Keratinocyte (primary cell): ENCODE measurements around the gene LRRC8D. TPM values are rescaled to one million over a fixed set of nuclear protein-coding genes. Genes with fewer than 3 reads are reported as not detected.

Experiments used
- DNase-seq: peaks from one replicate; pipeline ENCODE4 v3.0.0-alpha.2; 2011; ENCODE audit warnings: low read depth, missing footprints, low spot score
- FAIRE-seq: peaks from 2 replicates; lab custom pipeline; 2011; peaks lifted over from hg19 to GRCh38; lab: Jason Lieb, UNC
- H2AFZ ChIP-seq: 2 replicates; pipeline ENCODE4 v1.6.0; 2012; ENCODE audit warnings: low read length, control low read depth, inconsistent platforms; ENCODE audit not compliant: control insufficient read depth
- H3K27ac ChIP-seq: 2 replicates; pipeline ENCODE4 v1.5.1; 2011; ENCODE audit warnings: low read length; ENCODE audit not compliant: control insufficient read depth, insufficient read depth
- H3K27me3 ChIP-seq: 3 replicates; pipeline ENCODE4 v1.6.0; 2011; ENCODE audit warnings: low read length; ENCODE audit not compliant: control insufficient read depth, insufficient read depth; ENCODE audit errors: extremely low read depth
- H3K36me3 ChIP-seq, 2 experiments: 2 replicates in 1 of 2; 3 replicates in 1 of 2; pipeline ENCODE4 v1.5.1; 2011; ENCODE audit warnings: low read length in 2 of 2, mild to moderate bottlenecking in 1 of 2; ENCODE audit not compliant: control insufficient read depth in 2 of 2, insufficient read depth in 2 of 2; ENCODE audit errors: extremely low read depth in 1 of 2
- H3K4me1 ChIP-seq: 3 replicates; pipeline ENCODE4 v1.5.1; 2011; ENCODE audit warnings: low read length; ENCODE audit not compliant: control insufficient read depth, insufficient read depth; ENCODE audit errors: extremely low read depth
- H3K4me2 ChIP-seq: 3 replicates; pipeline ENCODE4 v1.6.0; 2011; ENCODE audit warnings: low read depth, low read length; ENCODE audit not compliant: control insufficient read depth, insufficient read depth; ENCODE audit errors: extremely low read depth
- H3K4me3 ChIP-seq, 3 experiments: fragments of 200-600 bp in 1 of 3; sonication (generic) in 1 of 3; 2 replicates in 2 of 3; 3 replicates in 1 of 3; pipeline ENCODE4 v1.5.1; 2011 to 2016; ENCODE audit warnings: low read length in 3 of 3, mild to moderate bottlenecking in 3 of 3, control low read depth in 2 of 3, inconsistent platforms in 1 of 3, low read depth in 1 of 3, mixed read lengths in 1 of 3, mixed run types in 1 of 3, moderate library complexity in 1 of 3; ENCODE audit not compliant: control insufficient read depth in 2 of 3, insufficient read depth in 2 of 3; ENCODE audit errors: extremely low read depth in 1 of 3
- H3K79me2 ChIP-seq: 2 replicates; pipeline ENCODE4 v1.6.0; 2012; ENCODE audit warnings: low read length; ENCODE audit not compliant: control insufficient read depth, insufficient read depth
- H3K9ac ChIP-seq: 3 replicates; pipeline ENCODE4 v1.6.0; 2011; ENCODE audit warnings: low read length; ENCODE audit not compliant: control insufficient read depth, insufficient read depth; ENCODE audit errors: extremely low read depth
- H3K9me1 ChIP-seq: 3 replicates; pipeline ENCODE4 v1.6.0; 2011; ENCODE audit warnings: low read length; ENCODE audit not compliant: control insufficient read depth, insufficient read depth; ENCODE audit errors: extremely low read depth
- H3K9me3 ChIP-seq: 2 replicates; pipeline ENCODE4 v1.5.1; 2012; ENCODE audit warnings: low read depth, low read length; ENCODE audit not compliant: control insufficient read depth
- H4K20me1 ChIP-seq: 3 replicates; pipeline ENCODE4 v1.6.0; 2011; ENCODE audit warnings: low read length; ENCODE audit not compliant: control insufficient read depth, insufficient read depth; ENCODE audit errors: extremely low read depth
- CTCF ChIP-seq, 3 experiments: IDR thresholded peaks in 1 of 3; conservative IDR thresholded peaks in 1 of 3; optimal IDR thresholded peaks in 1 of 3; 2 replicates in 2 of 3; 3 replicates in 1 of 3; pipeline versions ENCODE3 to v1.5.1; 2011; ENCODE audit warnings: low read length in 3 of 3, mild to moderate bottlenecking in 3 of 3, moderate library complexity in 2 of 3, control low read depth in 1 of 3, inconsistent platforms in 1 of 3; ENCODE audit not compliant: insufficient read depth in 2 of 3; ENCODE audit errors: extremely low read depth in 1 of 3
- EZH2 ChIP-seq: IDR thresholded peaks from one replicate; pipeline ENCODE4 v1.6.1; 2012; ENCODE audit warnings: inconsistent platforms, mild to moderate bottlenecking, low read length, moderate library complexity
- dilution Hi-C: fragments of 300-500 bp; cut with MboI; formaldehyde crosslinking; loops from one replicate; pipeline ENCODE4 v1.7.0; 2020; ENCODE audit warnings: low sequenced_read_pairs; ENCODE audit not compliant: extremely low pct_ligation_motif_present
- polyA plus RNA-seq, 5 experiments: library from polyadenylated mRNA; depleted of rRNA in 3 of 5; stranded (reverse) in 3 of 5; stranded (forward) in 1 of 5; unstranded in 1 of 5; fragments of >200 nt; gene quantifications; 1 replicate in 1 of 5; 2 replicates in 3 of 5; 3 replicates in 1 of 5; pipeline versions ENCODE4 v1.2.1 to v1.2.3, GENCODE V29; 2011 to 2012; ENCODE audit warnings: missing spikeins in 2 of 5, low read depth in 1 of 5, low replicate concordance in 1 of 5

LRRC8D gene
- polyA plus RNA-seq, 1 donor (not counting 4 experiments of a cell fraction or from before 2014, with no cell fraction given): 54.7 TPM

GRCh38 chr1:89889323-89889615 lies 68.4 kb downstream of the LRRC8D start:
- no peaks in the 10 kb centered on the region for H3K9me3 ChIP-seq
- peaks cover 57% of the 10 kb centered on the region for H3K4me1 ChIP-seq
- DNase-seq (no peak), FAIRE-seq (no peak)
- no peaks in the 10 kb centered on the region for H3K27me3 ChIP-seq
- H3K9me1 ChIP-seq: no peaks in the 10 kb centered on the region
- H3K9ac ChIP-seq: no peak overlapping the region
- no peak overlapping the region for H3K4me2 ChIP-seq
- H2AFZ ChIP-seq: no peak overlapping the region
- TF ChIP-seq EZH2: no peak
- dilution Hi-C loops: no loop called here
- no peaks in the 10 kb centered on the region for H3K36me3 ChIP-seq
- H3K79me2 ChIP-seq: peaks cover 6% of the 10 kb centered on the region
- H4K20me1 ChIP-seq: no peaks in the 10 kb centered on the region
- peak overlapping the region; percentile 57 for H3K27ac ChIP-seq
- H3K4me3 ChIP-seq: no peak overlapping the region

GRCh38 chr1:89890085-89890752 lies 69.4 kb downstream of the LRRC8D start:
- Histone ChIP-seq H3K9me3 (no peaks in the 10 kb centered on the region), H2AFZ (peak overlapping the region; percentile 43), H3K27ac (peak overlapping the region; percentile 96), H3K27me3 (no peaks in the 10 kb centered on the region), H3K79me2 (peaks cover 6% of the 10 kb centered on the region), H3K4me1 (peaks cover 51% of the 10 kb centered on the region), H3K9ac (peak overlapping the region; percentile 74), H3K9me1 (no peaks in the 10 kb centered on the region), H3K4me3 (peak overlapping the region in 2 of 3 experiments; percentile 55 to 58), H3K4me2 (peak overlapping the region; percentile 88), H4K20me1 (no peaks in the 10 kb centered on the region), H3K36me3 (no peaks in the 10 kb centered on the region)
- peak; percentile 98 for DNase-seq
- TF ChIP-seq EZH2: no peak
- TF ChIP-seq CTCF (optimal IDR thresholded peaks at IDR 0.05 in 1 of 3, IDR thresholded peaks at IDR 0.05 in 1 of 3, conservative IDR thresholded peaks at IDR 0.05 in 1 of 3; ENCODE audit: extremely low read depth in 1 of 3, insufficient read depth in 2 of 3, low read length in 3 of 3): no peak
- peak; percentile 71 for FAIRE-seq
- dilution Hi-C loops: no loop called here

GRCh38 chr1:89892816-89893215 lies 72.0 kb downstream of the LRRC8D start:
- DNase-seq (no peak), FAIRE-seq (no peak)
- Histone ChIP-seq H3K9ac (no peak overlapping the region), H3K4me3 (no peak overlapping the region), H2AFZ (no peak overlapping the region), H3K27me3 (no peaks in the 10 kb centered on the region), H3K4me2 (no peak overlapping the region), H4K20me1 (no peaks in the 10 kb centered on the region), H3K9me3 (no peaks in the 10 kb centered on the region), H3K27ac (no peak overlapping the region), H3K79me2 (peaks cover 6% of the 10 kb centered on the region), H3K9me1 (no peaks in the 10 kb centered on the region), H3K4me1 (peaks cover 32% of the 10 kb centered on the region), H3K36me3 (peaks cover 0 to 4% of the 10 kb centered on the region in 2 experiments)
- dilution Hi-C loops: no loop called here
- TF ChIP-seq EZH2: no peak
- TF ChIP-seq CTCF (optimal IDR thresholded peaks at IDR 0.05 in 1 of 3, IDR thresholded peaks at IDR 0.05 in 1 of 3, conservative IDR thresholded peaks at IDR 0.05 in 1 of 3; ENCODE audit: extremely low read depth in 1 of 3, insufficient read depth in 2 of 3, low read length in 3 of 3): no peak
